HG02763 (cell line): Measurements from ENCODE around the gene CFAP141.
"Not testable (repeated sequence)": the region's sequence is repeated elsewhere in the genome, so short reads cannot be mapped to it uniquely, and the experiment has no call there.

Source experiments
- ATAC-seq: cut with Tn5 transposase; IDR thresholded peaks from one replicate; pipeline ENCODE4 v1.9.1; 2021; ENCODE audit warnings: mild to moderate bottlenecking, moderate library complexity; ENCODE audit not compliant: unreplicated experiment

The CFAP141 gene

GRCh38 chr1:154208677-154209388 lies 2.7 kb upstream of the CFAP141 start:
- no peak for ATAC-seq

- ATAC-seq = no peak
Observed at GRCh38 chr1:154207262-154207661, 1.1 kb upstream of the CFAP141 start.

GRCh38 chr1:154205778-154206177 lies 355 bp downstream of the CFAP141 start:
- ATAC-seq = not testable (repeated sequence)

GRCh38 chr1:154199563-154199879 lies 6.6 kb downstream of the CFAP141 start:
- ATAC-seq = no peak

- ATAC-seq = no peak
Observed at GRCh38 chr1:154198756-154199562, 7.2 kb downstream of the CFAP141 start.

- ATAC-seq = no peak
Observed at GRCh38 chr1:154193821-154194220, 12.3 kb downstream of the CFAP141 start.

- ATAC-seq = no peak
Observed at GRCh38 chr1:154192476-154192875, 13.7 kb downstream of the CFAP141 start.

GRCh38 chr1:154191990-154192461 lies 14.1 kb downstream of the CFAP141 start, which contains the start of gene TPM3:
Gene TPM3, minus strand, starts transcription at chr1:154192100. Its CDS starts 82 bp downstream, at chr1:154192018.
- no peak for ATAC-seq

- ATAC-seq = no peak
Observed at GRCh38 chr1:154190550-154190949, 15.6 kb downstream of the CFAP141 start.

- no peak for ATAC-seq
Observed at GRCh38 chr1:154186852-154187501, 19.2 kb downstream of the CFAP141 start.

- ATAC-seq = no peak
Observed at GRCh38 chr1:154186177-154186576, 20.0 kb downstream of the CFAP141 start.

- ATAC-seq = peak; percentile 70
Observed at GRCh38 chr1:154183046-154183915, 22.9 kb downstream of the CFAP141 start.

GRCh38 chr1:154182344-154183045 lies 23.6 kb downstream of the CFAP141 start:
- ATAC-seq = peak; percentile 58

- ATAC-seq = no peak
Observed at GRCh38 chr1:154181944-154182343, 24.2 kb downstream of the CFAP141 start.

- ATAC-seq = no peak
Observed at GRCh38 chr1:154179946-154180687, 26.0 kb downstream of the CFAP141 start.

GRCh38 chr1:154178911-154179811 lies 27.0 kb downstream of the CFAP141 start:
- no peak for ATAC-seq

- ATAC-seq = no peak
Observed at GRCh38 chr1:154178013-154178412, 28.1 kb downstream of the CFAP141 start.

- no peak for ATAC-seq
Observed at GRCh38 chr1:154176337-154176736, 29.8 kb downstream of the CFAP141 start.
